NCI-H146 treated with DMSO at 0.1 percent for 48 hours (cell line): Measurements from ENCODE around the gene APC2.
"Not testable (repeated sequence)": the region's sequence is repeated elsewhere in the genome, so short reads cannot be mapped to it uniquely, and the experiment has no call there.

ENCODE experiments used
- DNase-seq: peaks from one replicate; lab custom pipeline; 2025; ENCODE audit not compliant: unreplicated experiment; lab: John Stamatoyannopoulos, UW

The APC2 gene

GRCh38 chr19:1475751-1476437 is 26.0 kb downstream of the APC2 start:
- DNase-seq = no peak

- not testable (repeated sequence) for DNase-seq
These were observed 27.1 kb downstream of the APC2 start for GRCh38 chr19:1477056-1477455.

DNA sequence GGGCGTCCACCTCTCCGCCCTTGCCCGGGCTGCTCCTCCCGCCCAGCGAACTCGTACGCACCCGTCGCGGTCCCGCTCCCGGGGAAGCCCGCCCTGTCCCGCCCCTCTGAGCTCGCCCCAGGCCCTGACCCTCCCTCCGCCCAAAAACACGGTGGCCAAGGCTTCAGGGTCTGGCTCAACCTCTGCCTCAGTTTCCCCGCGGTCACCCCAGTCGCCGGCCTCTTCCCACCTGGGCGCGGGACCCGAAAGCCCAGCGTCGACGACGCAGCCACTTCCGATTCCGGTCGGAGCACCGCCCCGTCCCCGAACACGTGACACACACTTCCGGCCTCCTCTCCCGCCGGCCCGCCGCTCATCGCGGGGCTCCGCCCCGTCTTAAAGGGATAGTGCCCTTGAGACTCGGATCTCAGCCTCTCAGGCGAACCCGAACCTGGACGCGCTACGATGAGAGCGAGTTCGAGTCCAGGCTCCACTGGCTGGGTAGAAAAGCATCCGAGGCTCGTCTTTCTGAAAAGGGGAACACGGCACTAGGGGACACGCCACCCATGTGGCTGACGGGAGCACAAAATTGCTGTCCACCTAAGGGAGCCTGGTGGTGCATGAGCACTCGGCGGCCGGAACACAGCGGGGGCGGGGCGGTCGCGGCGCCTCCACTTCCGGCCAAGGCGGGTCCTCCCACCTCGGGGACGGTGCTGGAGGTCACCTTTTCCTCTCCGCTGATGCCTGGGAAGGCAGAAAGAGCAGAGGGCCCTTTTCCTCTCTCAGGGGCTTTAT is 29.2 kb downstream of the APC2 start, which contains the start of gene C19orf25:
Gene C19orf25 (minus strand): TSS at position 282 of the 774 bp plus-strand sequence. CDS start 312 bp downstream, outside the sequence.
- peak; percentile 66 for DNase-seq

- DNase-seq = no peak
These were observed 31.4 kb downstream of the APC2 start for GRCh38 chr19:1481224-1481892.

- DNase-seq = no peak
These were observed 32.0 kb downstream of the APC2 start for GRCh38 chr19:1481893-1482360.

DNA sequence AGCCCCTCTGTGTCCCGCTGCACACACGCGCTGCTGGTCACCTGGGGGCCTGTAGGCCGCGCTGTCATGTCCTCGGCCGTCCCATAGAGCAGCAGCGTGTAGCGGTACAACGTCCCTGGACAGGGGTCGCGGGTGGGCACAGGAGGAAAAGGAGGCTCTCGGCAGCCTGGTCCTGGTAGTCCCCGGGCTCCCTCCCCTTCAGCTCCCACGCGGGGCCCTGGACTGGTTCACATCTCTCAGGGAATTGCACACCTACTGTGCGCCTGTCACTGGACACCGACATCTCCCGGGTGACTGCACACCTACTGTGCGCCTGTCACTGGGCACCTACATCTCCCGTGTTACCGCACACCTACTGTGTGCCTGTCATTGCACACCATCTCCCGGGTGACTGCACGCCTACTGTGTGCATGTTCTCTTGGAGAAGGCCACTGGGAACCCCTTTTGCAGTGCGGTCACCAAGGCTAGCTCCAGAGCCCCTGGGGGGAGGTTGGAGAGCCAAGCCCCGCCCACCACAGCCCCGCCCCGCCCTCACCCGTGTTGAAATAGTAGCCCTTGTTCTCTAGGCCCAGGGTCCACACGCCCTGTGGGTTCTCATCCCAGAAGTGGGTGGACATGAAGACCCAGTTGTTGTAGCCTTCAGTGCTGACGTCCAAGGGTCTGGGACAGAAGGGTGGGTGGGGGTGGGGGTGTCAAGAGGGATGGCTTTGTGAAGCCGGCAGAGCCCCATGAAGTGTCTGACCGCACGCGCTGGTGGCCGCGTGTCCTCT is 32.6 kb downstream of the APC2 start:
- no peak for DNase-seq

DNA sequence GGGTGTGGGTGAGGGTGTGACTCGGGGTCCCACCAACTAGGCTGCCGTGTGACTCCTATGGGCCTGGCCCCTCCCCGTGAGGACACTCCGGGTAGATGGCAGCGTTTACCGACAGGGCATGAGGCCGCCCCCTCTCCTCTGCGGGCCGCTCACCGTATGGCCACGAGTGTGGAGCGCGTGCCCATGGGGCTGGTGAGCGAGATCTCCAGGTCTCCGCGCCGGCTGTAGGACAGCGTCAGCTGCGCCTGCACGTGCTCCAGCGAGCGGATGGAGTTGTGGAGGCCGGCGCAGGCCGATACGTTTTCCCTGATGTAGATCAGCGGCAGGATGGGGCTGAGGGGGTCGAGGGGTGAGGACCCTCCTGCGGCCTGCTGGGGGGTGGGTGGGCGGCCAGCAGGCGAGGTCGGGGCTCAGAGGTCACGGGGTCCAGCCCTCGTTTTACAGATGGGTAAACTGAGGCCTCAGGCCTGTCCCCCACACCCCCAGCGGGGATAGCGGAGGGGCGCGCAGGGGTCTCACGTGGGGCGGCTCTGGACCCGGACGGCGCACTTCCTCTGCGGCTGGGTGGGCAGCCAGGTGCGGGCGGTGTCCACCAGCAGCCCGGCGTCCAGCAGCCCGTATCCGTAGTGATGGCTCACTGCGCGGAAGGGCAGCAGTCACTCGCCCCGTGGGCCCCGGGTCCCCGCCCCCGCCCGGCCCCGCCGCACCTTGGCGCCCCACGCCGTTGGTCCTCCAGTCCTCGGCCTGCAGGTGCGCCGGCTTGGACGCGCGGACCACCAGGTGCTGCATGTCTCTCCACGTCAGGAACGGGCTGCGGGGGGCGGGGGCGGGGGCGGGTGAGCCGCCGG is 33.4 kb downstream of the APC2 start:
- no peak for DNase-seq

GRCh38 chr19:1483979-1484428 is 34.1 kb downstream of the APC2 start:
- no peak for DNase-seq

- DNase-seq = no peak
These were observed 37.0 kb downstream of the APC2 start for GRCh38 chr19:1486720-1487575.

- no peak for DNase-seq
These were observed 37.8 kb downstream of the APC2 start for GRCh38 chr19:1487576-1488281.

GRCh38 chr19:1488282-1488601 is 38.3 kb downstream of the APC2 start:
- DNase-seq = no peak

- no peak for DNase-seq
These were observed 39.8 kb downstream of the APC2 start for GRCh38 chr19:1489463-1490310.

GRCh38 chr19:1490311-1491113 is 40.6 kb downstream of the APC2 start, which contains the start of gene PCSK4:
Gene PCSK4 (minus strand): TSS chr19:1490350. CDS start chr19:1490346, 4 bp downstream.
- peak; percentile 94 for DNase-seq

DNA sequence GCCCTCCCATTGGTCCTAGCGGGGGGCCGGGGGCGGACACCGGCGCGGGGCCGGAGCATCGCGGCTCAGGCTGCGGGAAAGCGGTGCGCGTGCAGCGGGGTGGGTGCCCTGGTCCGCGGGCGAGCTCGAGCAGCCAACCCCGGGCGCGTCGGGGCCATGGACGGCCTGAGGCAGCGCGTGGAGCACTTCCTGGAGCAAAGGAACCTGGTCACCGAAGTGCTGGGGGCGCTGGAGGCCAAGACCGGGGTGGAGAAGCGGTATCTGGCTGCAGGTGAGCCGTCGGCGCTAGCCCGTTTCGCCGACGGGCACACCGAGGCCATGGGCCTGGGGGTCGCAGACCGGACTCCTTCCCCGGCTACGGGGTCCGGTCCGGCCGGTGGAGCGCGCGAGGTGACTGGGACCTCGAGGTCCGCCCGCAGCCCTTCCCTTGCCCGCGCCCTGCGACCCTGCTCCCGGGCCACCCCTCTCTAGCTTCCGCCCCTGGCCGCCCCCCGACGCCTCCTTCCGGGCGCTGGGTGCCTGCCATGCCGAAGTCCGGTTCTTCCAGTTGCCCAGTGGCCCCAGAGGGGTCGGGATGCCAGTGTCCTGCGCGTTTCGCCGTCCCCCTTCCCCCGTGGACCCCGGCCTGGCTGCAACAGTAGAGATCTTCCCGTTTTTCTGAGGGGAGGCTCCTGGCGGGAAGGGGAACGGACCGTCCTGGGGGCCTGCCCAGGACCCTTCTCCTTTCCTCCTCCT is 41.4 kb downstream of the APC2 start, which contains the start of gene REEP6:
Gene REEP6 (plus strand): TSS at position 68 of the 735 bp plus-strand sequence. CDS start 89 bp downstream, at position 157.
- no peak for DNase-seq

DNA sequence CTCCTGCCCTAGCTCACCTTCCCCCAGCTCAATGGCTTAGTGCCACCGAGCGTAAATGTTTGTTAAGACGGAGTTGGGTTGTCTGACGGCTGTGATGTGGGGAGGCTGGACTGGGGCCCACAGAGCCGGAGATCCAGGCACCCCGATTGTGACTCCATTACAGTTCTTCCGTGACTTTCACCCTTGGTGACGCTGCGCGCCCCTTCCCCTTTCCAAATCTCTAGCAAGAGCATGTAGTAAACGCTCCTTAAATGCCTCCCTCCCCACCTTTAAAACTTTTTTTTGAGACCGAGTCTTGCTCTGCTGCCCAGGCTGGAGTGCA is 41.9 kb downstream of the APC2 start:
- DNase-seq = no peak

GRCh38 chr19:1492474-1493006 is 42.6 kb downstream of the APC2 start:
- no peak for DNase-seq
